Heart left ventricle (tissue), 16 donors: ENCODE measurements around the gene TNFAIP3. TPM values are rescaled to one million over a fixed set of nuclear protein-coding genes. Genes with fewer than 3 reads are reported as not detected.

Source experiments
- ATAC-seq, 4 donors: fragments of 200-7000 bp; cut with Tn5 transposase; one replicate each; pipeline ENCODE4 v1.9.1; 2020 to 2022; ENCODE audit warnings: moderate library complexity in 4 of 4, mild to moderate bottlenecking in 3 of 4, moderate number of reproducible peaks in 1 of 4
- DNase-seq, 5 donors: peaks; one replicate each; pipeline ENCODE4 v3.0.0-alpha.2; 2020
- H3K27ac ChIP-seq, 12 donors: fragments of 200-600 bp; sonication (generic) in 4 of 12; one replicate each; pipeline versions ENCODE4 v1.5.0 to v1.8.0; 2016 to 2022; ENCODE audit warnings: mild to moderate bottlenecking in 2 of 12
- H3K27me3 ChIP-seq, 9 donors: fragments of 200-600 bp; sonication (generic) in 2 of 9; one replicate each; pipeline versions ENCODE4 v1.5.1 to v1.8.0; 2016 to 2022; ENCODE audit warnings: mild to moderate bottlenecking in 3 of 9
- H3K36me3 ChIP-seq, 9 donors: fragments of 200-600 bp; sonication (generic) in 2 of 9; one replicate each; pipeline versions ENCODE4 v1.5.0 to v1.8.0; 2018 to 2022; ENCODE audit warnings: mild to moderate bottlenecking in 2 of 9
- H3K4me1 ChIP-seq, 12 donors: fragments of 200-600 bp; sonication (generic) in 4 of 12; one replicate each; pipeline versions ENCODE4 v1.5.0 to v1.8.0; 2016 to 2022; ENCODE audit warnings: mild to moderate bottlenecking in 3 of 12
- H3K4me3 ChIP-seq, 12 donors: fragments of 200-600 bp; sonication (generic) in 4 of 12; one replicate each; pipeline versions ENCODE4 v1.5.0 to v1.8.0; 2017 to 2022; ENCODE audit warnings: mild to moderate bottlenecking in 9 of 12, moderate library complexity in 4 of 12
- H3K9me3 ChIP-seq, 12 donors: fragments of 200-600 bp; sonication (generic) in 4 of 12; one replicate each; pipeline versions ENCODE4 v1.5.0 to v1.8.0; 2016 to 2022; ENCODE audit warnings: mild to moderate bottlenecking in 1 of 12
- CTCF ChIP-seq, 12 donors: fragments of 200-600 bp; sonication (generic) in 4 of 12; IDR thresholded peaks; one replicate each; pipeline versions ENCODE4 v1.5.0 to v1.8.0; 2018 to 2022; ENCODE audit warnings: antibody characterized with exemption in 12 of 12, mild to moderate bottlenecking in 5 of 12
- POLR2A ChIP-seq, 2 donors: fragments of 450-650 bp; IDR thresholded peaks; one replicate each; pipeline ENCODE4 v1.6.1; 2017; ENCODE audit warnings: antibody characterized with exemption in 2 of 2, mild to moderate bottlenecking in 2 of 2, moderate library complexity in 2 of 2
- WGBS, 4 donors: extraction: QIAGEN DNeasy Blood & Tissue Kit in 2 of 4; methylation state at CpG; one replicate each; pipeline versions ENCODE4 v1.1.5 to v1.1.7; 2013 to 2018; 5-methylcytosine and 5-hydroxymethylcytosine counted together
- intact Hi-C, 10 donors: fragments of 100-400 bp; cut with DNase I; formaldehyde crosslinking; loops; one replicate each; pipeline versions ENCODE4 v1.11.1 to v1.14.2; 2022
- polyA plus RNA-seq, 2 donors: library from polyadenylated mRNA; stranded (reverse); fragments of 200-250 nt; gene quantifications; one replicate each; pipeline ENCODE4 v1.2.3, GENCODE V29; 2013
- total RNA-seq, 9 donors: library from RNA; depleted of rRNA in 2 of 9; stranded (reverse); fragments of >200 nt in 2 of 9; fragmentation: NEBNext Ultra II Directional in 3 of 9; extraction: Animal tissue kit (Norgen Biotek cat#: 25700) in 3 of 9; gene quantifications; one replicate each; pipeline versions ENCODE4 v1.1.0 to v1.2.4, GENCODE V29; 2016 to 2023
- donor health status: ischemic (EF 13 %, LVEDD 7.1; RV severe dilation, severe dysfunction).
- donor health status: healthy with polysubstance abuse.
- donor health status: DM: no; HTN: yes; CAD: no.
- donor health status: DM: no; HTN: no; CAD: no.
- donor health status: ischemic (EF 25% LVEDD 6.9; RV normal size, moderate dysfunction).
- donor health status: ischemic (EF 25% LVEDD 5.7; RV mildly dilated, moderate dysfunction).
- donor health status: healthy.
- donor health status: DM: yes; HTN: yes; CAD: no.
- donor health status: ischemic (EF 35%, LVEDD 5.7; RV mildly dilated, moderate dysfunction).
- donor health status: nonischemic (EF 11% LVEDD 7.7; RV severe dilation, severe dysfunction).
- donor health status: DM: yes; HTN: yes; CAD: no.
- donor health status: PGD.
- donor health status: ischemic (EF 29% LVEDD 5.4; RV normal size, mild dysfunction).
- donor health status: nonischemic (EF 23%, LVEDD 6.1; RV moderate dilation, normal function).

Gene TNFAIP3
- total and polyA plus RNA-seq, 11 donors: 3.0 to 33.7 (median 4.7) TPM

- Histone ChIP-seq H3K27me3 (no peaks in the 10 kb centered on the region), H3K27ac (peak overlapping the region in 3 of 12 donors; percentile 28 to 78 (median 36)), H3K9me3 (no peaks in the 10 kb centered on the region), H3K4me3 (no peak overlapping the region), H3K36me3 (no peaks in the 10 kb centered on the region), H3K4me1 (peaks cover 0 to 40% (median 5%) of the 10 kb centered on the region in 12 donors)
- DNase-seq: no peak
- TF ChIP-seq POLR2A (IDR thresholded peaks at IDR 0.05) (no peak), CTCF (IDR thresholded peaks at IDR 0.05) (no peak)
- intact Hi-C loops: loop anchor here in 1 of 10 donors (10.0 kb wide), 1 partner anchor 58 kb away; no protein-coding TSS in a partner anchor
- WGBS, 4 donors: 61 to 82% (median 72%) methylated on average over 4 of the region's 4 CpGs
- peak in 1 of 4 donors; percentile 1 for ATAC-seq
Measured at GRCh38 chr6:137863091-137863797, 3.8 kb upstream of the TNFAIP3 start.

GRCh38 chr6:137864812-137865508, 2.1 kb upstream of the TNFAIP3 start:
- 75 to 86% (median 77%) methylated on average over 4 of the region's 4 CpGs for WGBS, 4 donors
- no peak for ATAC-seq
- H3K4me1 ChIP-seq: peaks cover 0 to 53% (median 13%) of the 10 kb centered on the region in 12 donors
- no peak for DNase-seq
- H3K36me3 ChIP-seq: no peaks in the 10 kb centered on the region
- TF ChIP-seq CTCF (IDR thresholded peaks at IDR 0.05) (no peak), POLR2A (IDR thresholded peaks at IDR 0.05) (no peak)
- no peaks in the 10 kb centered on the region for H3K9me3 ChIP-seq
- peak overlapping the region in 1 of 12 donors; percentile 91 for H3K27ac ChIP-seq
- no peak overlapping the region for H3K4me3 ChIP-seq
- H3K27me3 ChIP-seq: no peaks in the 10 kb centered on the region
- intact Hi-C loops: loop anchor here in 9 of 10 donors (2.0 to 10.0 kb wide), 8 partner anchors 60 to 242 kb away; partner anchors contain the start of gene PERP (in 2 of the 9)

GRCh38 chr6:137866200-137866913, 702 bp upstream of the TNFAIP3 start:
- Histone ChIP-seq H3K27ac (peak overlapping the region; percentile 21 to 93 (median 76)), H3K36me3 (peaks cover 0 to 4% (median 0%) of the 10 kb centered on the region in 9 donors), H3K4me3 (peak overlapping the region; percentile 19 to 98 (median 88)), H3K4me1 (peaks cover 0 to 63% (median 18%) of the 10 kb centered on the region in 12 donors), H3K9me3 (no peaks in the 10 kb centered on the region), H3K27me3 (no peaks in the 10 kb centered on the region)
- WGBS, 4 donors: 10 to 13% (median 11%) methylated on average over 25 of the region's 25 CpGs
- TF ChIP-seq POLR2A (IDR thresholded peaks at IDR 0.05) (no peak), CTCF (IDR thresholded peaks at IDR 0.05) (no peak)
- DNase-seq (peak in 2 of 5 donors; percentile 50 to 55), ATAC-seq (peak; percentile 11 to 29 (median 21))
- intact Hi-C loops: loop anchor here in 9 of 10 donors (2.0 to 10.0 kb wide), 12 partner anchors 62 to 241 kb away; partner anchors contain the start of gene PERP (in 2 of the 9)
